MV-4-11 (cell line): Measurements from ENCODE around the gene MCF2.

Experiments used
- DNase-seq: peaks from one replicate; lab custom pipeline; 2025; lab: John Stamatoyannopoulos, UW

The MCF2 gene

GRCh38 chrX:139600105-139600504, 107.9 kb downstream of the MCF2 start:
- DNase-seq, result no peak

GRCh38 chrX:139596068-139596467, 111.9 kb downstream of the MCF2 start:
- no peak for DNase-seq

- no peak for DNase-seq
Observed at GRCh38 chrX:139585613-139586012, 122.4 kb downstream of the MCF2 start.

GRCh38 chrX:139581068-139581467, 126.9 kb downstream of the MCF2 start:
- DNase-seq, result no peak

- DNase-seq, result no peak
Observed at GRCh38 chrX:139566981-139567380, 141.0 kb downstream of the MCF2 start.

- DNase-seq, result no peak
Observed at GRCh38 chrX:139563251-139563650, 144.7 kb downstream of the MCF2 start.

- no peak for DNase-seq
Observed at GRCh38 chrX:139560221-139560620, 147.7 kb downstream of the MCF2 start.

GRCh38 chrX:139559383-139560042, 148.5 kb downstream of the MCF2 start:
- DNase-seq, result peak; percentile 36

- DNase-seq, result no peak
Observed at GRCh38 chrX:139554991-139555675, 152.8 kb downstream of the MCF2 start.

GRCh38 chrX:139554376-139554775, 153.6 kb downstream of the MCF2 start:
- DNase-seq, result peak; percentile 64

GRCh38 chrX:139544591-139544990, 163.4 kb downstream of the MCF2 start:
- DNase-seq, result no peak

- no peak for DNase-seq
Observed at GRCh38 chrX:139543920-139544319, 164.0 kb downstream of the MCF2 start.

- no peak for DNase-seq
Observed at GRCh38 chrX:139542652-139543051, 165.3 kb downstream of the MCF2 start.

- DNase-seq, result no peak
Observed at GRCh38 chrX:139538907-139539790, 168.8 kb downstream of the MCF2 start.

GRCh38 chrX:139533444-139533843, 174.5 kb downstream of the MCF2 start:
- no peak for DNase-seq

GRCh38 chrX:139532834-139533233, 175.1 kb downstream of the MCF2 start:
- no peak for DNase-seq
